HG03378 (cell line): ENCODE measurements around the gene HTT-AS.
"Not testable (repeated sequence)": the region's sequence is repeated elsewhere in the genome, so short reads cannot be mapped to it uniquely, and the experiment has no call there.

Experiments used
- ATAC-seq: cut with Tn5 transposase; IDR thresholded peaks from one replicate; pipeline ENCODE4 v1.9.1; 2021; ENCODE audit warnings: mild to moderate bottlenecking, moderate library complexity; ENCODE audit not compliant: unreplicated experiment

The HTT-AS gene

GRCh38 chr4:3054169-3054759 lies 20.1 kb downstream of the HTT-AS start:
- ATAC-seq = no peak

- ATAC-seq = not testable (repeated sequence)
Observed at GRCh38 chr4:3051141-3051897, 23.0 kb downstream of the HTT-AS start.

GRCh38 chr4:3047464-3048286 lies 26.7 kb downstream of the HTT-AS start:
- ATAC-seq = peak; percentile 81

- no peak for ATAC-seq
Observed at GRCh38 chr4:3046623-3047022, 27.7 kb downstream of the HTT-AS start.

GRCh38 chr4:3046162-3046561 lies 28.2 kb downstream of the HTT-AS start:
- ATAC-seq = no peak

- no peak for ATAC-seq
Observed at GRCh38 chr4:3044870-3045819, 29.2 kb downstream of the HTT-AS start.

GRCh38 chr4:3043282-3044020 lies 30.9 kb downstream of the HTT-AS start:
- no peak for ATAC-seq

- no peak for ATAC-seq
Observed at GRCh38 chr4:3042226-3042625, 32.1 kb downstream of the HTT-AS start.

- no peak for ATAC-seq
Observed at GRCh38 chr4:3041192-3042142, 32.9 kb downstream of the HTT-AS start.

GRCh38 chr4:3040452-3041191 lies 33.7 kb downstream of the HTT-AS start:
- ATAC-seq = peak; percentile 36

GRCh38 chr4:3039706-3040366 lies 34.5 kb downstream of the HTT-AS start:
- ATAC-seq = no peak

- ATAC-seq = no peak
Observed at GRCh38 chr4:3037957-3038461, 36.3 kb downstream of the HTT-AS start.

- ATAC-seq = no peak
Observed at GRCh38 chr4:3036131-3036952, 38.0 kb downstream of the HTT-AS start.

GRCh38 chr4:3035674-3036073 lies 38.7 kb downstream of the HTT-AS start:
- ATAC-seq = no peak

- ATAC-seq = no peak
Observed at GRCh38 chr4:3035249-3035648, 39.1 kb downstream of the HTT-AS start.

GRCh38 chr4:3034231-3034630 lies 40.1 kb downstream of the HTT-AS start:
- no peak for ATAC-seq
